NCI-H2081 (cell line): ENCODE results near the gene FOXP4.
A peak's percentile ranks its signal among the peaks of the same experiment; 100 is the strongest.

Experiments used
- DNase-seq, 2 experiments: peaks; one replicate each; lab custom pipeline; 2025; lab: John Stamatoyannopoulos, UW

The FOXP4 gene

GRCh38 chr6:41563060-41563776, 17.0 kb downstream of the FOXP4 start:
- DNase-seq: no peak

- no peak for DNase-seq
Observed at GRCh38 chr6:41564448-41565142, 18.4 kb downstream of the FOXP4 start.

- no peak for DNase-seq
Observed at GRCh38 chr6:41565701-41566100, 19.5 kb downstream of the FOXP4 start.

GRCh38 chr6:41566961-41567360, 20.8 kb downstream of the FOXP4 start:
- no peak for DNase-seq

GRCh38 chr6:41567684-41568083, 21.5 kb downstream of the FOXP4 start:
- no peak for DNase-seq

- no peak for DNase-seq
Observed at GRCh38 chr6:41568202-41568584, 22.0 kb downstream of the FOXP4 start.

GRCh38 chr6:41568585-41569384, 22.6 kb downstream of the FOXP4 start:
- DNase-seq: no peak

- no peak for DNase-seq
Observed at GRCh38 chr6:41570259-41570615, 24.1 kb downstream of the FOXP4 start.

GRCh38 chr6:41571021-41571780, 25.0 kb downstream of the FOXP4 start:
- no peak for DNase-seq

- no peak for DNase-seq
Observed at GRCh38 chr6:41572613-41573012, 26.4 kb downstream of the FOXP4 start.

- DNase-seq: no peak
Observed at GRCh38 chr6:41573276-41573675, 27.1 kb downstream of the FOXP4 start.

- no peak for DNase-seq
Observed at GRCh38 chr6:41573985-41574384, 27.8 kb downstream of the FOXP4 start.

- DNase-seq: no peak
Observed at GRCh38 chr6:41575598-41575997, 29.4 kb downstream of the FOXP4 start.

GRCh38 chr6:41576667-41577066, 30.5 kb downstream of the FOXP4 start:
- no peak for DNase-seq

- peak; percentile 68 to 81 for DNase-seq
Observed at GRCh38 chr6:41577356-41578216, 31.4 kb downstream of the FOXP4 start.

GRCh38 chr6:41578217-41579087, 32.3 kb downstream of the FOXP4 start:
- peak; percentile 26 to 65 for DNase-seq

- DNase-seq: no peak
Observed at GRCh38 chr6:41579088-41579610, 33.0 kb downstream of the FOXP4 start.

- DNase-seq: no peak
Observed at GRCh38 chr6:41580690-41581089, 34.5 kb downstream of the FOXP4 start.

- no peak for DNase-seq
Observed at GRCh38 chr6:41581381-41581991, 35.3 kb downstream of the FOXP4 start.

GRCh38 chr6:41582540-41582939, 36.4 kb downstream of the FOXP4 start:
- no peak for DNase-seq
